ENCODE results near the gene CLTB.
"Not testable (repeated sequence)": the region's sequence is repeated elsewhere in the genome, so short reads cannot be mapped to it uniquely, and the experiment has no call there.

The CLTB gene

GRCh38 chr5:176426876-176427275, 10.5 kb upstream of the CLTB start:
- DNase-seq (ENCODE audit: low read depth): no peak

- DNase-seq (ENCODE audit: low read depth): no peak
These were observed 9.5 kb upstream of the CLTB start for GRCh38 chr5:176425791-176426190.

- no peak for DNase-seq (ENCODE audit: low read depth)
These were observed 8.8 kb upstream of the CLTB start for GRCh38 chr5:176425138-176425537.

GRCh38 chr5:176424181-176424580, 7.8 kb upstream of the CLTB start:
- no peak for DNase-seq (ENCODE audit: low read depth)

- no peak for DNase-seq (ENCODE audit: low read depth)
These were observed 4.7 kb upstream of the CLTB start for GRCh38 chr5:176420972-176421544.

GRCh38 chr5:176420086-176420485, 3.7 kb upstream of the CLTB start:
- DNase-seq (ENCODE audit: low read depth): no peak

- DNase-seq (ENCODE audit: low read depth): no peak
These were observed 1.9 kb upstream of the CLTB start for GRCh38 chr5:176418251-176418650.

- DNase-seq (ENCODE audit: low read depth): no peak
These were observed 626 bp upstream of the CLTB start for GRCh38 chr5:176416965-176417364.

- DNase-seq (ENCODE audit: low read depth): no peak
These were observed 943 bp downstream of the CLTB start for GRCh38 chr5:176415240-176415951.

GRCh38 chr5:176414704-176415103, 1.6 kb downstream of the CLTB start:
- DNase-seq (ENCODE audit: low read depth): no peak

- DNase-seq (ENCODE audit: low read depth): no peak
These were observed 2.6 kb downstream of the CLTB start for GRCh38 chr5:176413709-176414191.

- no peak for DNase-seq (ENCODE audit: low read depth)
These were observed 3.1 kb downstream of the CLTB start for GRCh38 chr5:176413255-176413565.

- DNase-seq (ENCODE audit: low read depth): no peak
These were observed 3.7 kb downstream of the CLTB start for GRCh38 chr5:176412517-176413254.

- DNase-seq (ENCODE audit: low read depth): no peak
These were observed 5.7 kb downstream of the CLTB start for GRCh38 chr5:176410486-176411180.

GRCh38 chr5:176409765-176410164, 6.6 kb downstream of the CLTB start:
- no peak for DNase-seq (ENCODE audit: low read depth)

GRCh38 chr5:176408590-176408989, 7.7 kb downstream of the CLTB start:
- DNase-seq (ENCODE audit: low read depth): no peak

- not testable (repeated sequence) for DNase-seq (ENCODE audit: low read depth)
These were observed 8.1 kb downstream of the CLTB start for GRCh38 chr5:176408252-176408573.

- DNase-seq (ENCODE audit: low read depth): peak; percentile 43
These were observed 8.7 kb downstream of the CLTB start for GRCh38 chr5:176407456-176408251.

GRCh38 chr5:176406436-176407052, 9.8 kb downstream of the CLTB start:
- DNase-seq (ENCODE audit: low read depth): no peak

GRCh38 chr5:176405656-176406435, 10.5 kb downstream of the CLTB start:
- no peak for DNase-seq (ENCODE audit: low read depth)

Data from fibroblast of the conjunctiva (primary cell).